ENCODE data around the gene CCSER1. TPM values are rescaled to one million over a fixed set of nuclear protein-coding genes. Genes with fewer than 3 reads are reported as not detected.

CCSER1 gene
- total RNA-seq, 1 donor = 0.43 TPM

GRCh38 chr4:90220459-90220858, 93.3 kb downstream of the CCSER1 start:
- no peak for TF ChIP-seq CTCF (IDR thresholded peaks at IDR 0.05; ENCODE audit: insufficient read depth, low read depth, low read length)
- no peak overlapping the region for H3K4me3 ChIP-seq (ENCODE audit: low read depth, low read length)
- no peak for DNase-seq (ENCODE audit: low read depth)

- no peak overlapping the region for H3K4me3 ChIP-seq (ENCODE audit: low read depth, low read length)
- no peak for TF ChIP-seq CTCF (IDR thresholded peaks at IDR 0.05; ENCODE audit: insufficient read depth, low read depth, low read length)
- no peak for DNase-seq (ENCODE audit: low read depth)
Observed at GRCh38 chr4:90226734-90227133, 99.5 kb downstream of the CCSER1 start.

GRCh38 chr4:90227177-90227576, 100.0 kb downstream of the CCSER1 start:
- TF ChIP-seq CTCF (IDR thresholded peaks at IDR 0.05; ENCODE audit: insufficient read depth, low read depth, low read length) = no peak
- DNase-seq (ENCODE audit: low read depth) = no peak
- no peak overlapping the region for H3K4me3 ChIP-seq (ENCODE audit: low read depth, low read length)

- DNase-seq (ENCODE audit: low read depth) = no peak
- H3K4me3 ChIP-seq (ENCODE audit: low read depth, low read length) = no peak overlapping the region
- TF ChIP-seq CTCF (IDR thresholded peaks at IDR 0.05; ENCODE audit: insufficient read depth, low read depth, low read length) = no peak
Observed at GRCh38 chr4:90234916-90235547, 107.8 kb downstream of the CCSER1 start.

- no peak for DNase-seq (ENCODE audit: low read depth)
- H3K4me3 ChIP-seq (ENCODE audit: low read depth, low read length) = no peak overlapping the region
- no peak for TF ChIP-seq CTCF (IDR thresholded peaks at IDR 0.05; ENCODE audit: insufficient read depth, low read depth, low read length)
Observed at GRCh38 chr4:90237751-90238530, 110.7 kb downstream of the CCSER1 start.

GRCh38 chr4:90240333-90240732, 113.1 kb downstream of the CCSER1 start:
- no peak for DNase-seq (ENCODE audit: low read depth)
- no peak for TF ChIP-seq CTCF (IDR thresholded peaks at IDR 0.05; ENCODE audit: insufficient read depth, low read depth, low read length)
- no peak overlapping the region for H3K4me3 ChIP-seq (ENCODE audit: low read depth, low read length)

Data from fibroblast of villous mesenchyme (primary cell).